Muscle layer of colon (tissue), 2 donors: ENCODE data around the gene PDPK1.
"Not testable (repeated sequence)": the region's sequence is repeated elsewhere in the genome, so short reads cannot be mapped to it uniquely, and the experiment has no call there.

Source experiments
- H3K27ac ChIP-seq: one replicate; pipeline ENCODE4 v1.7.0; 2013; ENCODE audit warnings: low read depth, mild to moderate bottlenecking, low read length, moderate library complexity
- H3K27me3 ChIP-seq, 2 donors: one replicate each; pipeline ENCODE4 v1.7.0; 2013; ENCODE audit warnings: low read length in 2 of 2, mild to moderate bottlenecking in 2 of 2; ENCODE audit not compliant: insufficient read depth in 2 of 2, control insufficient read depth in 1 of 2
- H3K36me3 ChIP-seq: one replicate; pipeline ENCODE4 v1.7.0; 2013; ENCODE audit warnings: mild to moderate bottlenecking, low read length; ENCODE audit not compliant: insufficient read depth
- H3K4me1 ChIP-seq: one replicate; pipeline ENCODE4 v1.7.0; 2013; ENCODE audit warnings: mild to moderate bottlenecking, low read length; ENCODE audit not compliant: insufficient read depth
- H3K4me3 ChIP-seq, 2 donors: one replicate each; pipeline ENCODE4 v1.7.0; 2013; ENCODE audit warnings: low read length in 2 of 2, low read depth in 1 of 2, mild to moderate bottlenecking in 1 of 2, moderate library complexity in 1 of 2
- H3K9ac ChIP-seq: one replicate; pipeline ENCODE4 v1.7.0; 2013; ENCODE audit warnings: low read length
- H3K9me3 ChIP-seq: one replicate; pipeline ENCODE4 v1.7.0; 2013; ENCODE audit warnings: mild to moderate bottlenecking, low read length
- donor health status: abdominal sarcoma.
- donor health status: Adenocarcinoma of cecum.

PDPK1 gene

DNA sequence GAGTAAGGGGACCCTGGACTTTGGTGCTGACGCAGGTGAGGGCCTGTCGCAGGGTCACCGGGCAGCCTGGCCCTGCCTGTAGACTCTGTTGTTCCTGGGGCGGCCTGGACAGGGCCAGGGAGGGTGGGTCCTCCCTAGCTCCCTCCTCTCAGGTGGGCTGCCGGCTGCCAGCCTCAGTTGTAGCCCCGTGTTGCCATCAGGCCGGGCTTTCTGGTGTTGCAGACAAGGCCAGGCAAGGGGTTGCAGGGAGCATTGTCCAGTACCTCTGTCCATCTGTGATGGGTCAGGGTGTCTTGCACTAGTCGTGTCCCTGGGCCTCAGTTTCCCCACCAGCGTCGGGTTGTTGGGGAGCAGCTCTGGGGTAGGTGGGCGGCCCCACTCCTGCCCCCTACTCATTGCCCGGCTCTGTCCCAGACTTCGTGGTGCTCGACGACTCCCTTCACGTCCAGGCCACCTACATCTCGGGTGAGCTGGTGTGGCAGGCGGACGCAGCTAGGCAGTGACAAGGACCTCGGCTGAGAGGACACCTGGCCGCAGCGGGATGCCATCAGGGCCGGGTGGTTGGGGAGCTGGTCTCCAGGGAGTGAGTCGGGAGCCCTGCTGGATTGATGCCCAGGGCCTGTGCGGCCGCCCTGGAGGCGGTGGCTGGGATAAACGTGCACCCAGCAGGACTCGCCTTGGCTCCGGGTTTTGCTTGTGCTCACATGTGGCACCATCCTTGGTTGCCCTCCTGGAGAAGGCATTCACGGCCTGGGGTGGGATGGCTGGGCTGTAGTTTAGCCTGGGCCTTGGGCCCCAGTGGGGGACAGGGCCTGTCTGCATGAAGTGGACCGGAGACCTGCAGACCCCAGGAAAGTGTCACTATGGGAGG, 8.5 kb upstream of the PDPK1 start:
- Histone ChIP-seq H3K4me3 (no peak overlapping the region), H3K4me1 (peaks cover 5% of the 10 kb centered on the region), H3K9ac (no peak overlapping the region), H3K27ac (no peak overlapping the region), H3K9me3 (no peaks in the 10 kb centered on the region), H3K27me3 (no peaks in the 10 kb centered on the region), H3K36me3 (peaks cover 26% of the 10 kb centered on the region)

DNA sequence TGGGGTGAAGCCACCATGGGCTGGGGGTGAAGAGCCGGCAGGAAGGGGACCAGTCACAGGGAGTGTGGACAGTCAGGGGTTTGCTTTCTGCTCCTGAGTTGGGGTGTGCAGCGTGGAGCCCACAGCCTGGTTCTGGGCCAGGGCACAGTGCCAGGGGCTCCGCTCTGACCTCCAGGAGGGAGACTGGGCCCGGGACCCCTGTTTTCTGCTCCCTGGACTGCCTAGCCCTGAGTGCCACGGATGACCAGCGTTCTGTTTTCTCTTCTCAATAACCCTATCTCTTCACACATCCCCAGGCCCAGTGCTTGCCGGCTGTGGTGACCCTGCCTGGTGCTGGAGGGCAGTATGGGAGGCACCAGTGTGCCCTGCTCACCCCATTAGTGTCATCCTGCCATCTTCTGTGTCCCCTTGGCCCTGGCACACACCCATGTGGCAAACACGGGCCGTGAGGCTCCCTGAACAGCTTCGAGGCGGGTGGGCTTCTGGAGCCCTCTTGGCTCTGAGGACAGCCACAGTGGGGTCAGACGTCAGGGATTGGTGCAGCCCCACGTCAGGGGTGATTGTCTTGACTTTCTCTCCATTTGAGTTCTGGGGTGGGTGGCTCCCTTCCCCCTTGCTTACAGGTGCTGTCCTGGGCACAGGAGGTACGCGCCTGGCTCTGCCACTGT, 7.7 kb upstream of the PDPK1 start:
- H3K9ac ChIP-seq: no peak overlapping the region
- no peak overlapping the region for H3K27ac ChIP-seq
- H3K9me3 ChIP-seq: no peaks in the 10 kb centered on the region
- peaks cover 20% of the 10 kb centered on the region for H3K36me3 ChIP-seq
- no peaks in the 10 kb centered on the region for H3K27me3 ChIP-seq
- H3K4me3 ChIP-seq: no peak overlapping the region
- H3K4me1 ChIP-seq: peaks cover 5% of the 10 kb centered on the region

DNA sequence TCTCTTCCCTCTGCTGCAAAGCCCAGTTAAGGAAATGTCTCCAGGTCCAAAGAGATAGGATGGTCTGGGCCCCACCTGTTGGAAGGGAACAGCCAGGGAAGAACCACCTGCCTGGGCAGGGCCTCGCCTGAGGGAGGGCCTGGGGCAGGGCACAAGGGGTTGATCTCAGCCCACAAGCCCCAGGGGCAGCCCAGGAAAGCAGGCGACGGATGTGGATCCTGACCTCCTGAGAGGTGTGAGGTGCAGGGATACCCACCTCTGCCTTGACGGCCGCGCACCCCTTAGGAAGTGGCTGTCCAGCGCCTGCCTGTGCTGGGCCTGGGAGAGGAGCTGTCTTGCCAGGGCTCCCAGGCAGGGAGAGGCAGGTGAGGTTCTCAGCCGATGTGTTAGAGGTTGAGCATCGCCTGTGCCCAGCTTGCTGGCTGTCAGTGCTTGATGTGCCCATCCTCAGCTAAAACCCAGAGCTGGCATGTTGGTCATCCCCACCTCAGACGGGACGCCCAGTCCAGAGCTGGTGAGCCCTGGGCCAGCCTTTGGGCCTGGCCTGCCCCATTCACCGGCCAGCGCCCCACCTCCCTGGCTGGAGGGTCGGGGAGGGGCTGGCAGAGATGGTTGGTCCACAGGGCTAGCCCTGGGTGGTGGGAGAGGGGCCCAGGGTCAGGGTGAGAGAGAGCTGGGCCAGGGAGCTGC, 7.0 kb upstream of the PDPK1 start:
- no peaks in the 10 kb centered on the region for H3K9me3 ChIP-seq
- no peak overlapping the region for H3K9ac ChIP-seq
- peaks cover 20% of the 10 kb centered on the region for H3K36me3 ChIP-seq
- peak overlapping the region in 1 of 2 donors; percentile 59 for H3K4me3 ChIP-seq
- peaks cover 5% of the 10 kb centered on the region for H3K4me1 ChIP-seq
- peak overlapping the region; percentile 65 for H3K27ac ChIP-seq
- no peaks in the 10 kb centered on the region for H3K27me3 ChIP-seq

DNA sequence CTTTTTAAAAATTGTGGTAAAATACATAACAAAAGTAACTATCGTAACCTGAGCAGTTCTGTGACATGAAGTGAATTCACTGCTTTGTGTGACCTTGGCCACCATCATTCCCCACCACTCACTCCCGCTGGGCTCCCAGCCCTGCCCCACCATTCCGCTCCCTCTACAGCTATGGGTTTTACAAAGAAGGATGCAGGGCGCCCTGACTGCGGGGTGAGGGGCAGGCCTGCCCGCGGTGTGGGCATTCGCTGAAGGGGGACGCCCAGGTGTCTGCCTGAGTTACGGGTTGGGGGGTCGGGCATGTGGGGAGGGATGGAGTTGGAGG, 6.5 kb upstream of the PDPK1 start, which contains the start of gene CEMP1:
TSS of gene CEMP1 (minus strand) at position 38 of the 325 bp plus-strand sequence. CDS start 335 bp downstream, outside the sequence.
- Histone ChIP-seq H3K9me3 (no peaks in the 10 kb centered on the region), H3K36me3 (peaks cover 16% of the 10 kb centered on the region), H3K9ac (peak within 1 kb of the TSS; percentile 96), H3K27ac (peak within 1 kb of the TSS; percentile 81), H3K27me3 (no peaks in the 10 kb centered on the region), H3K4me3 (peak within 1 kb of the TSS; percentile 63 to 87), H3K4me1 (peaks cover 5% of the 10 kb centered on the region)

DNA sequence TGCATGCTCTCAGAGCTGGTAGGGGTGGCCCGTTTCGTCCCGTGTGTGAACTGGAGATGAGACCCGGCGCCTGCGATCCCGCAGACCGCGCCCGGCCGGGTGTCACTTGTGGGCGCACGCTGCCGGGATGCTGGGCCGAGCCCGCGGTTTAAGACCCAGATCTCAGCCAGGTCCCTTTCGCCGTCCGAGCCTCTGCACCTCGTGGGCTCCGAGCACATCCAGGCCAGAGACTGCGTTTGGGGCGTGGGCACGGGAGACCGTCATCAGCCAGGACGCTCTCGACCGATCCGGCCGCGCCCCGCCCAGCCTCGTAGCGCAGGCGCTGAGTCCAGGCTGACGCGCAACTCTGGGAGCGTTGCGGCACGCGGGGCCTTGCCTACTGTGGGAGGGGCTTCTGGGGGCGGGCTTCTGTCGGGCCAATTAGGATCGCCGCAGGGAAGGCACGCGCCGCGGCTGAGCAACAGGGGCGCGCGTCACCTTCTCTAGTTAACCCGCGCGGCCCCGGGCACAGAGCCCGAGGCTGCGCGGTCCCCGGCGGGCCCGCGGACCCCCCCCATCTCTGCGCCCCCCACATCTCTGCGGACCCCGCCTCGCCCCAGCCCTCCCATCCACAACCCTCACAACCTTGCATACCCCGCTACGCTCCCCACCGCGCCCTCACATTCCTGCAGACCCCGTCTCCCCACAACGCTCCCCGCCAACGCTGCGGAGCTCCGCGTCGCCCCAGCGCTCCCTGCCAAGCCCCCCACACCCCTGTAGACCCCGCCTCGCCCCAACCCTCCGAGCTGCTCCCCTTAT, 5.9 kb upstream of the PDPK1 start:
- Histone ChIP-seq H3K4me1 (peaks cover 6% of the 10 kb centered on the region), H3K9ac (peak overlapping the region; percentile 96), H3K27me3 (no peaks in the 10 kb centered on the region), H3K9me3 (no peaks in the 10 kb centered on the region), H3K4me3 (peak overlapping the region; percentile 63 to 87), H3K36me3 (peaks cover 16% of the 10 kb centered on the region), H3K27ac (peak overlapping the region; percentile 81)

DNA sequence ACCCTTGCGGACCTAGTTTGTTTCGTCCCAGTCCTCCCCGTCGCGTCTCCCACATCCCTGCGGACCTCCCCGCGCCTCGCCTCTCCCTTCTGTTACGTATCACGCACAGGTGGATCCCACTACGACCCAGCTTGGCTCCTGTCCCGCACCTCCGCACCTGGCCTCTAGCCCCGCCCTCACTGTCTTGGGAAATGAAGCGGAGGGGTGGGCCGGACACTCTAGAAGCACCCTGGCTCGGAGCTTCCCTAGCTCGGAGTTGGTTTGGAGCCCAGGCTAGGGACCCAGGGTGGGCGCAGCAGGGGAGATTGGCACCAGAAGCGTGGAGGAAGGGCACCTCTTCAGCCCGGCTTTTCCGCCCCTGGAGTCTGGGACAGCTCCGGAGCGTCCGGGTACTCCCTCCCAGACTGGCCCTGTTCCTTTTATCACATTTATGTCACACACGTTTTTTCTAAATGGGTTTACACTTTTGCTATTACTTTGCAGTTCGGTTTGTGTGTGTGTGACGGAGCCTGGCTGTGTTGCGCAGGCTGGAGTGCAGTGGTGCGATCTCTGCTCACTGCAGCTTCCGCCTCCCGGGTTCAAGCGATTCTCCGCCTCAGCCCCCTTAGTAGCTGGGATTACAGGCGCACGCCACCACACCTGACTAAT, 5.2 kb upstream of the PDPK1 start:
- Histone ChIP-seq H3K9me3 (no peaks in the 10 kb centered on the region), H3K27ac (peak overlapping the region; percentile 81), H3K4me1 (peaks cover 9% of the 10 kb centered on the region), H3K9ac (peak overlapping the region; percentile 96), H3K27me3 (no peaks in the 10 kb centered on the region), H3K4me3 (peak overlapping the region; percentile 63 to 87), H3K36me3 (peaks cover 16% of the 10 kb centered on the region)

DNA sequence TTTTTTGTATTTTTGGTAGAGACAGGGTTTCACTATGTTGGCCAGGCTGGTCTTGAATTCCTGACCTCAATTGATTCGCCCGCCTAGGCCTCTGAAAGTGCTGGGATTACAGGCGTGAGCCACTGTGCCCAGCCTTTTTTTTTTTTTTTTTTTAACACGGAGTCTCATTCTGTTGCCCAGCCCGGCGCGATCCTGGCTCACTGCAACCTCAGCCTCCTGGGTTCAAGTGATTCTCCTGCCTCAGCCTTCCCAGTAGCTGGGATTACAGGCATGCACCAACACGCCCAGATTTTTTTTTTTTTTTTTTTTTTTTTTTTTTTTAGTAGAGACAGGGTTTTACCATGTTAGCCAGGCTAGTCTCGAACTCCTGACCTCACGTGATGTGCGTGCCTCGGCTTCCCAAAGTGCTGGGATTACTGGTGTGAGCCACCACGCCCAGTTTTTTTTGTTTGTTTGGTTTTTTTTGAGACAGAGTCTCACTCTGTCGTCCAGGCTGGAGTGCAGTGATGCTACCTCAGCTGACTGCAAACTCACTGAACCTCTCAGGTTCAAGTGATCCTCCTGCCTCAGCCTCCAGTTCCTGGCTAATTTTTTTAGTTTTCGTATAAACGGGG, 4.6 kb upstream of the PDPK1 start:
- Histone ChIP-seq H3K36me3 (peaks cover 16% of the 10 kb centered on the region), H3K4me3 (peak overlapping the region; percentile 63 to 87), H3K9ac (peak overlapping the region; percentile 96), H3K27ac (peak overlapping the region; percentile 81)
- H3K9me3 ChIP-seq, H3K4me1 ChIP-seq, H3K27me3 ChIP-seq: not testable (repeated sequence)

DNA sequence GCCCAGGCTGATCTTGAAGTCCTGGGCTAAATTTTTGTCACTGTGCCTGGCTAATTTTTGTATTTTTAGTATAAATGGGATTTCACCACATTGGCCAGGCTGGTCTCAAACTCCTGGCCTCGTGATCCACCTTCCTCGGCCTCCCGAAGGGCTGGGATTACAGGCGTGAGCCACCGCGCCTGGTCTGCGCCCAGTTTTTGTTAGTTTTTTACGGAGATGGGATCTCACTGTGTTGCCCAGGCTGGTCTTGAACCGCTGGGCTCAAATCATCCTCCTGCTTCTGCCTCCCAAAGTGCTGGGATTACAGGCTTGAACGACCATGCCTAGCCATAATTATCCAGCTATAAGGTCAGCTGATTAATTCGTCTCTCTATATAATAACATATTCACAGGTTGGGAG, 3.9 kb upstream of the PDPK1 start:
- H3K4me1 ChIP-seq: peaks cover 9% of the 10 kb centered on the region

DNA sequence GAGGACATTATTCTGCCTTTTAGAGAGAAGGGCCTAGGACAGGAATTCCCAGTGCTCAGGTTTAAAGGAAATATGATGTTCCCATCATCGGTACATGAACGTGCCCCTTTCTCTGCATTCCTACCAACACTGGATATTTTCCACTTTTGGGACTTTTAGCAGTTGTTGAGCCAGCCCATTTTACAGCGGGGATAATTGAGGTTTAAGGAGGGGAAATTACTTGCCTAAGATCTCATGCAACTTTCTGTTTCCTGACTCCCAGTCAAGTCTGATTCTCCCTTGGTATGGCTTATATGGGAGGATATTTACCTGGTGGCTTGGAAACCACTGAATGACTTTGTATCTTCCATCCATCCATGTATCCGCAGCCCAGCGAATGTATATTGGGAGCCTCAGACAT, 3.5 kb upstream of the PDPK1 start:
- not testable (repeated sequence) for H3K27ac ChIP-seq, H3K9me3 ChIP-seq, H3K27me3 ChIP-seq, H3K9ac ChIP-seq, H3K4me3 ChIP-seq
- Histone ChIP-seq H3K36me3 (peaks cover 12% of the 10 kb centered on the region), H3K4me1 (peaks cover 12% of the 10 kb centered on the region)

More for the DNA sequence above, 3.9 kb upstream of the PDPK1 start:
- no peak overlapping the region for H3K27ac ChIP-seq
- no peak overlapping the region for H3K9ac ChIP-seq
- no peak overlapping the region for H3K4me3 ChIP-seq
- H3K9me3 ChIP-seq: no peaks in the 10 kb centered on the region
- peaks cover 16% of the 10 kb centered on the region for H3K36me3 ChIP-seq
- H3K27me3 ChIP-seq: no peaks in the 10 kb centered on the region

DNA sequence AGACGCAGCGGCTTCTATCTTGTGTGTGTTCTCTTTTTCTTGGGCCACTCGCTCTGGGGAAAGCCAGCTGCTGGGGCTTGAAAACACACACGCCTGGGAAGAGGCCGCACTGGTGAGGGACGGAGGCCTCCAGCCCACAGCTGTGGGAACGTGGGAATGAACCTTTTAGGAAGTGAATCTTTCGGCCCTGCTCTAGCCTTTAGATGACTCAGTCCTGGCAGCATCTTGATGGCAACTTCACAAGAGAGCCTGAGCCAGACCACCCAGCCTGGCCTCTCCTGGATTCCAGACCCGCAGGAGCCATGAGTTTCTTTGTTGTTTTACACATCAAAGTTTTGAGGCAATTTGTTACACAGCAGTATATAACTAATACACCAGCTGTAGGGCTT, 2.2 kb upstream of the PDPK1 start:
- H3K4me3 ChIP-seq: no peak overlapping the region
- no peak overlapping the region for H3K27ac ChIP-seq
- no peaks in the 10 kb centered on the region for H3K27me3 ChIP-seq
- H3K36me3 ChIP-seq: no peaks in the 10 kb centered on the region
- H3K9ac ChIP-seq: no peak overlapping the region
- no peaks in the 10 kb centered on the region for H3K9me3 ChIP-seq
- H3K4me1 ChIP-seq: peaks cover 24% of the 10 kb centered on the region
